Osteoblast (primary cell): ENCODE results near the gene SSTR1. TPM values are rescaled to one million over a fixed set of nuclear protein-coding genes. Genes with fewer than 3 reads are reported as not detected.

Experiments used
- DNase-seq: peaks from one replicate; pipeline ENCODE4 v3.0.0; 2011; ENCODE audit warnings: low spot score, mixed read lengths; ENCODE audit not compliant: insufficient read length; ENCODE audit errors: missing footprints
- H2AFZ ChIP-seq: 2 replicates; pipeline ENCODE4 v1.6.0; 2011; ENCODE audit warnings: mild to moderate bottlenecking, low read length
- H3K27ac ChIP-seq: 2 replicates; pipeline ENCODE4 v1.5.1; 2011; ENCODE audit warnings: mild to moderate bottlenecking, low read depth, low read length, moderate library complexity
- H3K27me3 ChIP-seq: 2 replicates; pipeline ENCODE4 v1.6.0; 2012; ENCODE audit warnings: mild to moderate bottlenecking, control low read depth, inconsistent platforms, low read length, moderate library complexity; ENCODE audit not compliant: insufficient read depth
- H3K36me3 ChIP-seq: 2 replicates; pipeline ENCODE4 v1.5.1; 2011; ENCODE audit warnings: mild to moderate bottlenecking, low read length, control low read depth, moderate library complexity; ENCODE audit not compliant: insufficient read depth
- H3K4me1 ChIP-seq: 2 replicates; pipeline ENCODE4 v1.5.1; 2011; ENCODE audit warnings: mild to moderate bottlenecking, low read length, control low read depth, moderate library complexity; ENCODE audit not compliant: insufficient read depth
- H3K4me2 ChIP-seq: 2 replicates; pipeline ENCODE4 v1.6.0; 2011; ENCODE audit warnings: mild to moderate bottlenecking, low read length; ENCODE audit not compliant: insufficient read depth
- H3K4me3 ChIP-seq: fragments of 200-600 bp; sonication (generic); 3 replicates; pipeline ENCODE4 v1.5.1; 2012; ENCODE audit warnings: mild to moderate bottlenecking, low read length, inconsistent platforms; ENCODE audit not compliant: insufficient read depth
- H3K79me2 ChIP-seq: 2 replicates; pipeline ENCODE4 v1.6.0; 2012; ENCODE audit warnings: mild to moderate bottlenecking, low read length, control low read depth, inconsistent platforms; ENCODE audit not compliant: insufficient read depth
- H3K9me3 ChIP-seq: 2 replicates; pipeline ENCODE4 v1.5.1; 2011; ENCODE audit warnings: low read depth, low read length, control low read depth
- H4K20me1 ChIP-seq: 2 replicates; pipeline ENCODE4 v1.6.0; 2012; ENCODE audit warnings: mild to moderate bottlenecking, low read length, control low read depth; ENCODE audit not compliant: insufficient read depth
- total RNA-seq: library from RNA; depleted of rRNA; stranded (reverse); fragments of >200 nt; gene quantifications from 2 replicates; pipeline ENCODE4 v1.2.3, GENCODE V29; 2012
- TF ChIP-seq, protein P1 (sequence below): IDR thresholded peaks from 2 replicates; pipeline ENCODE4 v1.5.1; 2011; ENCODE audit warnings: mild to moderate bottlenecking, low read depth, low read length, moderate library complexity; ENCODE audit errors: extremely low read depth

The SSTR1 gene
- total RNA-seq, 1 donor: under 0.01 TPM

DNA sequence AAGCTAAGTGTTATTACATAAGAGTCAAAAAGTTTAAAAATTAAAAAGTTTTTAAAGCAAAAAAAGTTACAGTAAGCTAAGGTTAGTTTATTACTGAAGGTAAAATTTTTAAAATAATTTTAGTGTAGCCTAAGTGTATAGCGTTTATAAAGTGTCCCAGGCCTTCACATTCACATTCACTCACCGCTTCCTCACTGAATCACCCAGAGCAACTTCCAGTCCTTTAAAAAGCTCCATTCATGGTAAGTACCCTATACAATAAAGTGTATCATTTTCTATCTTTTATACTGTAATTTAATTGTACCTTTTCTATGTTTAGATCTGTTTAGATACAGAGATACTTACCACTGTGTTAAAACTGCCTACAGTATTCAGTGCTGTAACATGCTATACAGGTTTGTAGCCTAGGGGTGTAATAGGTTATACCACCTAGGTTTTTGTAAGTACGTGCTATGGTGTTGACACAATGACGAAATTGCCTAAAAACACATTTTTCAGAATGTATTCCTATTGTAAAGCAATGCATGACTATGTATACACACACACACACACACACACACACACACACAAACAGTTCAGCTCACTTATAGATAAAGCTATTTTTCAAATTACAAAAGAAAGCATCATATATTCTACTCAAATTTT lies 44.5 kb downstream of the SSTR1 start:
- Histone ChIP-seq H3K9me3 (no peaks in the 10 kb centered on the region), H3K4me2 (no peak overlapping the region), H3K4me1 (no peaks in the 10 kb centered on the region), H3K27ac (no peak overlapping the region), H3K79me2 (no peaks in the 10 kb centered on the region), H4K20me1 (no peaks in the 10 kb centered on the region), H2AFZ (no peak overlapping the region), H3K4me3 (no peak overlapping the region), H3K27me3 (no peaks in the 10 kb centered on the region), H3K36me3 (no peaks in the 10 kb centered on the region)
- TF ChIP-seq, protein P1, sequence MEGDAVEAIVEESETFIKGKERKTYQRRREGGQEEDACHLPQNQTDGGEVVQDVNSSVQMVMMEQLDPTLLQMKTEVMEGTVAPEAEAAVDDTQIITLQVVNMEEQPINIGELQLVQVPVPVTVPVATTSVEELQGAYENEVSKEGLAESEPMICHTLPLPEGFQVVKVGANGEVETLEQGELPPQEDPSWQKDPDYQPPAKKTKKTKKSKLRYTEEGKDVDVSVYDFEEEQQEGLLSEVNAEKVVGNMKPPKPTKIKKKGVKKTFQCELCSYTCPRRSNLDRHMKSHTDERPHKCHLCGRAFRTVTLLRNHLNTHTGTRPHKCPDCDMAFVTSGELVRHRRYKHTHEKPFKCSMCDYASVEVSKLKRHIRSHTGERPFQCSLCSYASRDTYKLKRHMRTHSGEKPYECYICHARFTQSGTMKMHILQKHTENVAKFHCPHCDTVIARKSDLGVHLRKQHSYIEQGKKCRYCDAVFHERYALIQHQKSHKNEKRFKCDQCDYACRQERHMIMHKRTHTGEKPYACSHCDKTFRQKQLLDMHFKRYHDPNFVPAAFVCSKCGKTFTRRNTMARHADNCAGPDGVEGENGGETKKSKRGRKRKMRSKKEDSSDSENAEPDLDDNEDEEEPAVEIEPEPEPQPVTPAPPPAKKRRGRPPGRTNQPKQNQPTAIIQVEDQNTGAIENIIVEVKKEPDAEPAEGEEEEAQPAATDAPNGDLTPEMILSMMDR: no peak
- no peak for DNase-seq

DNA sequence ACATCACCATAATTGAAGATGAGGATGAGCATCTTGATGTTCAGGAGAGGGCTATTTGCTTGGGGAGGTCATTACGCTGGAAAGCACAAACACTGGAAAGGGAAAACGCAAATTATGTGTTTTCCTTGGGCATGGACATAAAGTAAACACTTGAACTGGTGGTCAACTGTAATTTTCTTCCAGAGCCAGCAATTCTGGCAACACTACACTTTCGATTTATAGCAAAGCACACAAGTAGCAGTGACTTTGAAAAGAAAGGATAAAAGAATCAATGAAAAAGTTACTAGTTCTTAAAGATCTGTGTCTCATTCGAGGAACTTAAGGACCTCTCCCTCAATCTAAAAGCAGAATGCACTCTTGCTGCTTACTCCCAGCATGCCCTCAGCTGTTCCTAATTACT lies 46.0 kb downstream of the SSTR1 start:
- TF ChIP-seq, protein P1: no peak
- no peaks in the 10 kb centered on the region for H3K4me1 ChIP-seq
- H4K20me1 ChIP-seq: no peaks in the 10 kb centered on the region
- no peak for DNase-seq
- H3K4me2 ChIP-seq: no peak overlapping the region
- H2AFZ ChIP-seq: no peak overlapping the region
- no peak overlapping the region for H3K4me3 ChIP-seq
- no peaks in the 10 kb centered on the region for H3K79me2 ChIP-seq
- no peaks in the 10 kb centered on the region for H3K36me3 ChIP-seq
- H3K27me3 ChIP-seq: no peaks in the 10 kb centered on the region
- H3K9me3 ChIP-seq: no peaks in the 10 kb centered on the region
- no peak overlapping the region for H3K27ac ChIP-seq

DNA sequence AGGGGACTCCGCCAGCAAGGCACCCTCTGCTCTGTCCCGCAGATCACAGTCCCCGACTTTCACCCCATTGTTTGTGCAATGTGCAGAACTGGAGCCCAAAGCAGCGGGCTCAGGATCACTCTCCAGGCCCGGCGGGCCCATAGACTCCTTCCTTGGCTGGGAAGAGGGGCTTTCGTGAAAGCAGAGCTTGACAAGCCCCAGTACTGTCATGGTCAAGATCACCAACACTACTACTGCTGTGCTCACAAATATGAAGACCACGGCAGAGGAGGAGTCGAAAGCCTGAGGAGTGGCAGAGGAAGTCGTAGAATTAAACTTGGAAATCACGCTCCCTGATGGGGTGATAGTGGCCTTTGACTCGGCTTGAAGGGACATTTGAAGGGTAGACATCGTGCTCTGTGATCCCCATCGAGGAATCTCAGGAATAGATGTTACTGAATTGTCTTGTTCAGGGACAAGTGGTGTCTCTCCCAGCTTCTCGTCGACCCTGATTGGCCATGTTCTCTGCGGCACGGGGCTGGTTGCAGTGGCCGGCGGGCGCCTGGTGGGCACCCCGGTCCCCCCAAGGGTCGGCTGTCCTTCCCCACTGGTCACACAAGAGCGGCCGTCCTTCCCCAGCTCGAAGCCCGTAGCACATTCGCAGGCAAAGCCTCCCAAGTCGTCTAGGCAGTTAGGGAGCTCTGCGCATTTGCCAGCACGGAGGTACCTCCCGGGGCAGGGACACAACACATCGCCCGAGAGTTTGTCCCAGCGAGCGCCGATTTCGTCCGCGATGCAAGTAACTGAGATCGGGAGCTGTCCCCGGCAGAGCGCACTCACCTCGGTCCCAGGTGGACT lies 47.1 kb downstream of the SSTR1 start:
- Histone ChIP-seq H3K4me2 (peak overlapping the region; percentile 18), H3K27me3 (no peaks in the 10 kb centered on the region), H3K27ac (no peak overlapping the region), H2AFZ (peak overlapping the region; percentile 29), H3K36me3 (no peaks in the 10 kb centered on the region), H3K4me3 (no peak overlapping the region), H3K4me1 (no peaks in the 10 kb centered on the region), H4K20me1 (no peaks in the 10 kb centered on the region), H3K79me2 (no peaks in the 10 kb centered on the region), H3K9me3 (no peaks in the 10 kb centered on the region)
- DNase-seq: no peak
- TF ChIP-seq, protein P1: no peak

DNA sequence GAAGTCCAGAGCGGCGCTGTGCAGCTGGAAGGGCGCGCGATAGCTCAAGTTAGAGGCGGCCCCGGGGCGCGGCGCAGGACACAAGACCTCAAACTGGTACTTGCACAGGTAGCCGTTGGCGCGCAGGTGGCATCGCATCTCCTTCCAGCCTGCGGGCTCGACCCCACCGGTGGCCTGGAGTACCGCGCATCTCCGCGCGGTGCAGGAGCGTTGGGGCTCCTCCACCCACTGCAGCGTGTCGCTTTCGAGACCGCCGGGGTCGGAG lies 47.6 kb downstream of the SSTR1 start:
- TF ChIP-seq, protein P1: no peak
- H3K4me3 ChIP-seq: no peak overlapping the region

More for the DNA sequence above, 47.6 kb downstream of the SSTR1 start:
- H3K36me3 ChIP-seq: no peaks in the 10 kb centered on the region
- H3K79me2 ChIP-seq: no peaks in the 10 kb centered on the region
- no peaks in the 10 kb centered on the region for H3K9me3 ChIP-seq
- H3K27ac ChIP-seq: no peak overlapping the region
- peak overlapping the region; percentile 29 for H2AFZ ChIP-seq
- peak overlapping the region; percentile 18 for H3K4me2 ChIP-seq
- no peaks in the 10 kb centered on the region for H3K4me1 ChIP-seq
- H3K27me3 ChIP-seq: no peaks in the 10 kb centered on the region
- DNase-seq: peak; percentile 58
- no peaks in the 10 kb centered on the region for H4K20me1 ChIP-seq
